GM21515 (cell line): ENCODE data around the gene DNAJB1.

Experiments used
- ATAC-seq: cut with Tn5 transposase; IDR thresholded peaks from one replicate; pipeline ENCODE4 v1.9.1; 2021; ENCODE audit not compliant: unreplicated experiment

The DNAJB1 gene

DNA sequence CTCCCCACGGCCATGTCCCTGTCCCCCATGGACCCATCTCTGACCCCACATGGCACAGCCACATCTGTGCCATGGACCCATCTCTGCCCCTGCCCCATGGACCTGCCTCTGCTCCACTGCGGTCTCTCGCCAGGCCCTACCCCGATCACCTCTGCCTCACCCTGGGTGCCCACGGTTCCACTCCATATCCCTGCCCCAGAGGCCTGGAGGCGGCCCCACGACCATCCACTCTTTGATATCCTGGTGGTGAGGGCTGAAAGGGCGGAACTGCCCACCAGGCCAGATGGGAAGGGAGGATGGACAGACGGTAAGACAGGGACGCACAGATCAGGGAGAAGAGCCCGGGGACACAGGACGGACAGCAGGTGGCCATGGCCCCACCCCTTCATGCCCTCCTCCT, 43.4 kb downstream of the DNAJB1 start:
- ATAC-seq, result no peak

DNA sequence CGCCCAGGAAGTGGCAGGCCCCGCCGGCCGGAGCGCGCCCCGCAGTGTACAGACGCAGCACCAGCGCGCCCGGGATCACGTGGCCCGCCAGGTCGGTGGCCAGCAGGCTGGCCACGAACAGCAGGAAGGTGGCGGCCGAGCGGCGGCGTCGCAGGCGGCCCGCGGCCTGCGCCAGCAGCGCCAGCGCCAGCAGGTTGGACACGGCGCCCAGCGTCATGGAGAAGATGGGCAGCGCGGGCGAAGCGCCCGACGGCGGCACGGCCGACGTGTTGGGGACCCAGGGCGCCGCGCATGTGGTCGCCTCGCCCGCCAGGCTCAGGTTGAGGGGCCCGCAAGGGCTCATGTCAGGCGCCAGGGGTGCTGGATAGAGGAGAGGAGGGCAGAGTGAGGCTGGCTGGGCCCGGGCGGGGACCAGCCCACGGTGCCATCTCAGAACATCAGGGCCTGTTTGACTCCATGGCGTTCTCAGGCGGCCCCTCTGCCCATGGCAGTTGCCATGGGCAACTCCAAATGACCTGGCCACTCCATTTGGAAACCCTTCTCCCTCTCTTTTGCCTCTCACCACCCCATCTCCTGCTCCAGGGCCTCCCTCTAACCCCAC, 44.1 kb downstream of the DNAJB1 start:
- ATAC-seq, result no peak

DNA sequence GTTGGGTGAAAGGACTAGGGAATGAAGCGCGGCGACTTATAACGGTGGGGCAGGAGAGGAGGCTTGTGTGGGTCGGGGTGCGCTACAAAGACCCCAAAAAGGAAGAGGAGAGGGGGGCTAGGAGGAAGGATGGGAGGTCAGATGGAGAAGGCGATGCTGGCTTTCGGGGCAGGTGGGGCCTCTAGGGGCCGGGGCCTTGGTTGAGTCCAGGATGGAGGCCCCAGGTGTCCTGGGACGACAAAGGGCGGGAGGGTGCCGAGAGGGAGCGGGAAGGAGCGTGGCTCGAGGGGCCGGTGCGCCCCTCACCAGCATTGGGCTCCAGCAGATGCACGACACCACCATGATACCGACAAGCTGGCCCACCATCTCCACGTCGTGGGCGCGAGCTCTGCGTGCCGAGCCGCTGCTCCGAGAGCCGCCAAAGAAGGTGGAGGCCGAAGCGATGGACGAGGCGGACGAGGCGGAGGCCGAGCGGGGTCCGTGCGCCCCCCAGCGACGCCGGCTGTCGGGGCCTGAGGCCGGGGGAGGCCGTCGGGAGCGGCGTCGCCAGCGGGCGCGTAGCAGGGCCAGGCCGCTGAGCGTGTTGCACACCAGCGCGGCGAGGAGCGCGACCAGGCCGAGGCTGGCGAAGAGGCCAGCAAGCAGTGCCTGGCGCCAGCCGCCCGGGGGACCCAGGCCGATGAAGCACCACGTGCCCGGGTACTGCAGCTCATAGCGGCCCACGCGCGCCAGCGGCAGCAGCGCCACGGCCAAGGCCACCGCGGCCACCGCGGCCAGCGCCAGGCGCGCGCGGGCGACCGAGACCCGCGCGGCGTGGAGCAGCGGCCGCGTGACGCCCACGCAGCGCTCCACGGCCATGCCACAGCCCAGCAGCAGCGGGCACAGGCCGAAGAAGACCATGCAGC, 44.9 kb downstream of the DNAJB1 start:
- no peak for ATAC-seq

DNA sequence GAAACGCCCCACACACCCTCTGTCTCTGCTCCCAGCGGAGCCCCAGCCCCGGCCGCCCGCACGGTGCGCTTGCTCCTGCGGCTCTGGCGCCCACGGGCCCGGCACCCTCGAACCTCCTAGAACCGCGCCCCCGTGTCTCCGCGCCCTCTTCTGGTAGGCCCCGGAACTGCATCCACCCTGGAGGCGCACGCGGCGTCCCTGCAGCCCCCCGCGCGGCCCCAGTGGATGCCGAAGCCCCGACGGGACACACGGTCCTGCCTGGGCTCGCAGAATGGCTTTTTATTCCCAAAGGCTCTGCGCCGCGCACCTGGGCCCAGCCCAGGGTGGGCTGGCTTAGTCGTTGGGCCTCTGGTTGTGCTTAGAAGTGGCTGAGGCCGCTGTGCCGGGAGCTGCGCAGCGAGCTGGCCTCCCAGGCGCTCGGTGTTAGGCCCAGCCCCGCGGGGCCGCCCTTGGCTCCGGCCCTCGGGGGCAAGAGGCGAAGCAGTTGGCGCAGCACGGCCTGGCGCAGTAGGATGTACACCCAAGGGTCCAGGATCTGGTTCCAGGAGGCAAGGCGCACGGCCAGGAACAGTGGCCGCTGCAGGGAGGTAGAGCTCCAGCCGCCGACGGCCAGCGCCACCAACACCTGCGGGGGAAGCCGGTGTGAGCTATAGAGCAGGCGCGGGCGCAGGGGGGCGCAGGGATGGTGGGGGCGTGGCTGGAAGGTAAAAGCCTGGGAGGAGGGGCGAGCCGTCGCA, 45.8 kb downstream of the DNAJB1 start:
- no peak for ATAC-seq

DNA sequence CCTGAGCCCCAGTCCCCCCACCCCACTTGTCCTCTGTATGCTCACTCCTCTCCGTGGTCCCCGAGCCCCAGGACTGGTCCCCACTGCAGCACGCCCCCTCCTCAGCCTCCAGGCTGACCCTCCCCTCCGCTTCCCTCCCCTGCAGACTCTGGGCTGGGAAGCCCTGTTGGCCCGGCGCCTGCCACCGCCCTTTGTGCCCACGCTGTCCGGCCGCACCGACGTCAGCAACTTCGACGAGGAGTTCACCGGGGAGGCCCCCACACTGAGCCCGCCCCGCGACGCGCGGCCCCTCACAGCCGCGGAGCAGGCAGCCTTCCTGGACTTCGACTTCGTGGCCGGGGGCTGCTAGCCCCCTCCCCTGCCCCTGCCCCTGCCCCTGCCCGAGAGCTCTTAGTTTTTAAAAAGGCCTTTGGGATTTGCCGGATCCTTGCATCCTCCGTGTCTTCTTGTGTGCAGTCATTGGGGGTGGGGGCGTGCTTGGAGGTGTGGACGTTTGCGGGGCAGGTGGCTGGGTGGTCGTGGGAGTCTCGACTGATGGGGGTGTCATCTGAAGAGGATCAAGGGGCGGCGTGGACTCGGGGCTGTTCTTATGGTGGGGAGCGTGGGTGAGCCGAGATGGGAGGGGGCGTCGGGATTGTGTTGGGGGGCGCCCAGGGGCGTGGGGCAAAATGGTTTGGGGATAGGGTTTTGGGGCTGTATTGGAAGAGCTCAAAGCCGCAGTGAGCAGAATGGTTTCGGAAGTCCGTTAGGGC, 46.6 kb downstream of the DNAJB1 start:
- no peak for ATAC-seq

DNA sequence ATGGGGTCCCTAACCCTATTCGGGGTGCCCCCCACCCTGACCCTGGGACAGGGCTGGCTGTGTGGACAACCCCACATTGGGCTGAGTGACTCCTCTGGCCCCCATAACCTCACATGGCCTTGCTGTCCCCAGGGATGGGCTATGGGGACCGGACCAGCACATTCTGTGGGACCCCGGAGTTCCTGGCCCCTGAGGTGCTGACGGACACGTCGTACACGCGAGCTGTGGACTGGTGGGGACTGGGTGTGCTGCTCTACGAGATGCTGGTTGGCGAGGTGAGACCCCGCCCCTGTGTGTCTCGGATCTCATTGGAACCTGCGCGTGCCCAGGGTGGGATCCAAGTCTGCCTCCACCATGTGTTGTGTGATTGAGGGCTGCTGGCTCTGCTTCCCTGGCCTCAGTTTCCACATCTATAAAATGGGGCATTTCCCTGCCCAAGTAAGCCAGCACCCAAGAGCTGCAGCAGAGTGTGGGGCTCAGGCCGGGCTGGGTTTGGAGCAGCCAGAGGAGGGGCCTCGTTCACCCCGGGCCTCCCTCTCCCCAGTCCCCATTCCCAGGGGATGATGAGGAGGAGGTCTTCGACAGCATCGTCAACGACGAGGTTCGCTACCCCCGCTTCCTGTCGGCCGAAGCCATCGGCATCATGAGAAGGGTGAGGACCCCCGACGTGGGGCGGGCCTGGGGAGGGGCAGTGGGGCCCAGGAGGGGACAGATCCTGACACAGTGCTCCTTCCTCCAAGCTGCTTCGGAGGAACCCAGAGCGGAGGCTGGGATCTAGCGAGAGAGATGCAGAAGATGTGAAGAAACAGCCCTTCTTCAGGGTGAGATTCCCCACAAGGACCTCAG, 47.9 kb downstream of the DNAJB1 start:
- no peak for ATAC-seq

DNA sequence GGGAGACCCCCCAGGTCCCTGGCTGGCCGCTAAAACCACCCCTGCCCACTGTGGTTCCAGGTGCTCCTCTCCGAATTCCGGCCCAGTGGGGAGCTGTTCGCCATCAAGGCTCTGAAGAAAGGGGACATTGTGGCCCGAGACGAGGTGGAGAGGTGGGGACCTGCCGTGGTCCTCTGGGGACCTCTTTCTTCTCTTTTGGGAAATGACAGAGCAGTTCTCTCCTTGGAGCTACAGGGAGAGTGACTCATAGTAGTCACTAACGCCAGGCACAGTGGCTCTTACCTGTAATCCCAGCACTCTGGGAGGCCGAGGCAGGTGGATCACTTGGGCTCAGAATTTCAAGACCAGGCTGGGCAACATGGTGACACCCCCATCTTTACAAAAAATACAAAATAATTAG, 50.4 kb downstream of the DNAJB1 start:
- ATAC-seq, result no peak

DNA sequence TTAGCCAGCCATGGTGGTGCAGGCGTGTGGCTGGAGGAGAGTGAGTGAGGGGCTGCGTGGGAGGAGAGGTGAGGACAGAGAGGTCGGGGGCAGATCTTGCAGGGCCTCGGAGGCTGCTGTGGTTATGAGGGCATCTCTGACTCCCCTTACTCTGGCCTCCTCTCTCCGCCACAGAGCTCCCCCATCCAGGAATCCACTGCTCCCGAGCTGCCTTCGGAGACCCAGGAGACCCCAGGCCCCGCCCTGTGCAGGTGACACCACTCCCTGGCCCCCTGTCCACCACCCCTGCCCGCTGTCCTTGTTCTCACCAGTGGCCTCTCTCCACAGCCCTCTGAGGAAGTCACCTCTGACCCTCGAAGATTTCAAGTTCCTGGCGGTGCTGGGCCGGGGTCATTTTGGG, 50.8 kb downstream of the DNAJB1 start:
- no peak for ATAC-seq
